Raji (cell line): ENCODE measurements around the gene HSPA12A.

Experiments
- POLR2A ChIP-seq: IDR thresholded peaks from 2 replicates; pipeline ENCODE4 v1.6.1; 2011; ENCODE audit warnings: low read depth, low read length, control low read depth; ENCODE audit not compliant: insufficient read depth

HSPA12A gene

DNA sequence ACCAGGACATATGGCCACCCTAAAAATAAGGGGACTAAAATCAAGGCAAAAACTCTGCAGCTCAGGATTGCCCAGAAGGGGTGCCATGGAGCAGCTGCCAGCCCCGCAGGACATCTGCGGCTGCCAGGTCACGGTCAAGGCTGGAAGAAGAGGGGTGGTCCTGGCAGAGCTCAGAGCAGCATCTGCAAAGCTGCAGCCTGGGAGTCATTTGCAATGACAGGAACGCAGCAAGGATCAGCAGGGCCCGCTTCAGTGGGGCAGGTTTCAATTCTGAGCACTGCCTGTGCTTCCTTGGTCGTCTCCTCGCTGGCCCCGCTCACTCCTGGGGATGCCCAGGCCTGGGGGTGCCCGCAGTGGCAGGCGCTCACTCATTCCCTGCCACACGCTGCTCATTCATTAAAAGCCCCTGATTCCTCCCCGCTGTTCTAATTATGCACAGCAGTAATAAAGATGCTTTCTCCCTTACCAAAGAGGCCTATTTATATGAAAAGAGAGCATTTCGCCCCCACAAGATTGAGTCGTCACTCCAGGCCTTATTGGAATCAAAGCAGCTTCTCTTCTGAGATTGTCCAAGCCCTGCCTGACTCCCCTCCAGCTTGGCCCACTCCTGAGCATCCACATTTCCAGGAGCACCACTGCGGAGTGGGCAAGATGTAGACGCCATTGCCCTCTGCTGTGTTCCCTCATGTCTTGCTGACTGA is 4.6 kb downstream of the HSPA12A start:
- TF ChIP-seq POLR2A = no peak

DNA sequence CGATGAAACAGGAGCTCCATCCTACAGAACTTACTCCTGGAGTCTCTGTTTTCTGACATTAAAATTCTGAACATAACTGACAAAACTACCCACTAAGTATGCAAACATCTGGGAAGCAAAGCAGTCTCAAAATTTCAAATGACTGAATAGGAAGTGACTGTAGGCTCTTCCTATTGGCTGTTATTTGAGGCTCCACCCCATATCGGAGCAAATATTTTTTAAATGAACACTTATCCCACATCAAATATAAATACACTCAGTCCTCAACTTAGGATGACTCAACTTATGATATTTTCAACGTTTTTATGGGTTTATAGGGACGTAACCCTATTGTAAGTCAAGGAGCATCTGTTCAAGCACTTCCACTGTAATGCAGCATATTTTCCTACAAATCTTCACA is 8.8 kb downstream of the HSPA12A start:
- no peak for TF ChIP-seq POLR2A

DNA sequence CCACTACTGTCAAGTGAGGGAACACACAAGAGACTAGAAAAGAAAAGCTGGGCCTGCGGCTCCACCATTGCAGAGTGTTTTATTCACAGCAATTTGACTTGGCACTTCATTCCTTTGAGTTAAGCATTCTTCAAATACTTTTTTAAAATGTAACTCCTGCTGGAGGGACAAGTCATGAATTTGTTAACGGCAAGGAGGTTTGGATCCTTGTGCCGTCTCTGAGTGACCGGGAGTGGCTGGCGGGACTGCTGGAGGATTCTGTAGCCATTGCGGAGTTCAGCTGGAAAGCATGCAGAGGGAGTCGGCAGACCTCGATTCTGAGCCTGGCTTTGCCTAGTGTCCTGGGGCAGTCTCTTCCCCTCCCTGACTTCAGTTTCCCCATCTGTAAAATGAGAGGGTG is 9.8 kb downstream of the HSPA12A start:
- no peak for TF ChIP-seq POLR2A

DNA sequence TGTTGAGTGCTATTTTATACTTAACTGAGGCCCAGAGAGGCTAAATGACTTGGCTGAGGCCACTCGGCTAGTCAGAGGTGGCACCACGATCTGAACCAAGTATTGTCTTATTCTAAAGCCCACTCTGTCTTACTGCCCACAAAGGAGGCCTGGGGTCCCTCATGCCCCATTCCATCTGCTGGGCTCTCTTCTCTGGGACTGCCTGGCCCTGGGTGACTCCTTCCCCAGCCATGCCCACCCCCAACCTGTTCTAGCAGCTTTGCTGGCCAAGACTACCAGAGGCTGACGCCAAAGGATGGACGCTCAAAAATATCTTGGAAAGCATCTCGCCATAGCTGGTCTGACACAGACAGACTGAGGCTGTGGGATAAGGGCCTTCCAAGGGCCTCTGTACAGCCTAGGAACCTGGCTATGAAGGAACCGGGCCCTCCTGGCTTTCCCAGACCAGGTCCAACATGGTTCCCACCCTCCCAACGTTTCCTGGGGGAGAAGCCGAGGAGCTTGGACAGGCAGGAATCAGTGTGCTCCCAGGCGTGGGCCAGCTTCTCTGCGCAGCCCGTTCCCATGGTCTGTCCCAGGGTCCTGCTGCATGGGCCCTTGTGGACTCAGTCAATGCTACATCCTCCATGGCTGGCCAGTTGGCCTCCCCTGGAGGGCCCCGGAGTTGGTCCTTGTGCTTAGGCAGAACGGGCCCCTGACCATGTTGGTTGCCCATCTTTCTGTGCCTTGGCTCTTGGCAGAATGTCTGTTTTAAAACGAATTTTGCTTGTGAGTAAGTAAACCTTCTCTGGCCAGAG is 11.7 kb downstream of the HSPA12A start:
- no peak for TF ChIP-seq POLR2A

- no peak for TF ChIP-seq POLR2A
Measured at GRCh38 chr10:116729243-116729642, 13.1 kb downstream of the HSPA12A start.

DNA sequence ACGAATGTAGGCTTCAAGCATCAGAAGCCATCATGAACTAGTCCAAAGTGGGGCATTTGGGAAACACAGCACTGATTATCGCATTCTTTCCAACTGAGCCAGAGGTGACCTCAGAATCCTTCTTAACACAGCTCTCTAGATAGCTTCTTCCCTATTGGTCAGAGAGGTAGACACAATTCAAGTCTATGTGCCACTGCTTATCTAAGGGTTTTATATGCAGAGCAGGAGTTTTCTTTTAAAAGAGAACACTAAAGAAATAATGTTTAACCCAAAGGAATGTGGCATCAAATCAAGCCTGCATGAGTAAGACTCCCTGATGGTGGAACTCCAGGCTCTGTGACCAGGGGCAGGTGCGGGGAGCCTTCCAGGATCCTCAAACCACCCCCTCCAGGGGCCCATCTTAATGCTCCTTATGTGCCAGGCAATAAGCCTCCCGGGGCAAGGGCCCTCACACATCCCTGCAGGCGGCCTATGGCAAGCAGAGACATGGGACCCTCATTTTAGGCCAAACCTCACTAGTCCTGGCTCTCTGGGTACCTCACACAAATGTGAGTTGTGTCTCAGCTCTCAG is 13.8 kb downstream of the HSPA12A start:
- no peak for TF ChIP-seq POLR2A

DNA sequence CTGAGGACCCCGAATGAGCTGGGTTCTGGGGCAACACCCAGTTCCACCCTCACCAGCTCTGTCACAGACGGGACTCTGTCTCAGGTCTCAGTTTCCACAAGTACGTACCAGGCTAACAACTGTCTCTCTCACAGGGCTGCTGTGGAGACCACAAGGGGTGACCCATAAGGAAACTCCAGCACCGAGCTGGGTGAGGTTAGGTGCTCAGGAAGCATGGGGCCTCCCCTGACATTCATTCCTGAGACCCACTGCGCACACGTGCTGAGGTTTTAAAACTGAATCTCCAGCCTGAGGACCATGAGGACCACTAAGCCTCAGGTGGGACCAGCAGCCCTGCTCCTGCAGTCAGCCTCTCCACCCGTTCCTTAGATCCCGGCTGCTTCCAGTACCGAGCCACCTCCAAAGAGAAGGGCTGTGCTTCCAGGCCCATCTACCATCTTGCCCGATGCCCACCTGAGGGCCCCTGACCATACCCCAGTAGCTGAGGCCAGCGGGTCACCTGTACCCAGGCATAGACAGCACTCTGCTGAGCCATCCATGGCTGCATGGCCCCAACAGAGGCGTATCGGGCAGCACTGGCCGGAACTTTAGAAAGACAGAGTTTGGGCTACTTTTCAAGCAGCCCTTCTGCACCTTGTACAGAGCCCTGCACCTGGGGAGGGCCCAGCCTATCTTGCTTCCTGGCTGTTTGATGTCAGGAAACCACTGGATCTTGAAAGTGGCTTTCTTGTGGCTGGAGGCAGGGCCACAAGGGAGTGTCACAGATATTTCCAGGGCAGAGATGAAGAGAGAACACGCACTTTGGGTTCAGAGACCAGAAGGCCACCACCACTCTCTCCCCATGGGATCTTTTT is 18.7 kb downstream of the HSPA12A start:
- no peak for TF ChIP-seq POLR2A

DNA sequence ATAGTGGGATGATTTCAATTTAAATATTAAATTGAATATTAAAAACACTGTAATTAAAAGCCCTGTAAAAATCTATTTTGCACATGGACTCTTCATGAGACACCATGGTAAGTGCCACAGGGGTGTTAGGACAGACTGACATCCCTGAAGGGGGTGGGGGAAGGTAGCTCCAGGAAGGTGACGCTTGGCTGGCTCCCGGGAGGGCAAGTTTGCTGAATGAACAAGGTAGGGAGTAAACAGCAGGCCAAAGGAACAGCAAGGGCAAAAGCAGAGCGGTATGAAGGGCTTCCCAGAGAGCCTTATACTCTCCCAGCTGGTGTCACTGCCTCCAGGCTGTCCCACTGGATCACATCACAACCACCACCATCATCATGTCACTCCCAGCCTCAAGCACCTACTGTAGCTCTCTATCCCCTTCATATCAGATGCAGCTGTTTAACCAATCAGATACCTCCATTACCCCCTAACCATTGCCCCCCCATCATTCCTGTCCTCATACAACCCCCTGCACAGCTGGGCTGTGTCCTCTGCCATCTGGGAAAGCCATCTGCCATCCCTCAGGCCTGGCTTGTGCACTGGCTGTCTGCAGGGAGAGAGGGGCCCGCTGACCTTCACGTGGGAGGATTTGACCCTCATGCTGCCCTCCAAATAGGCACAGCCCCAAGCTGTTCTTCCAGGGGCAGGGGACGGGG is 19.5 kb downstream of the HSPA12A start:
- TF ChIP-seq POLR2A = no peak

GRCh38 chr10:116721547-116722392 is 20.6 kb downstream of the HSPA12A start:
- TF ChIP-seq POLR2A = no peak

GRCh38 chr10:116720668-116721546 is 21.5 kb downstream of the HSPA12A start:
- no peak for TF ChIP-seq POLR2A

GRCh38 chr10:116720241-116720643 is 22.1 kb downstream of the HSPA12A start:
- no peak for TF ChIP-seq POLR2A

GRCh38 chr10:116719804-116720203 is 22.6 kb downstream of the HSPA12A start:
- no peak for TF ChIP-seq POLR2A

- no peak for TF ChIP-seq POLR2A
Measured at GRCh38 chr10:116718058-116718457, 24.3 kb downstream of the HSPA12A start.
